ENCODE data around the gene CNTNAP2.

DNA sequence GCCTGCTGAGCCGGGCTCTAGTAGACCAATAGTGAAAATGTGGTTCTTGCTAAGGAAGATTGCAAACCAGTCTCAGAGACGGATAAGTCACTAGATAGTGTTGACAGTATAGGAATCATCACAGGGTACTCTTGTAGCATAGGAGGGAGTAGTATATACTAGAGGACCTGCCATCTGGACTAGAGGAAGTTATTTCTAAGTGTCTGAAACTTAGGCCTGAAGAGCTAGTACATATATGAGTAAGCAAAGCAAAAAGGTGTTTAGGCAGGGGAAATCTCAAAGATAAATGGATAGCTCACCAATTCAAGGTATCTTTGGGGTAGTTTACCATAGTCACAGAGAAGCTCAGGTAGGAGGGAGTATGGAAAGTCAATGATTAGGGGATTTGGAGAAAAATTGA is 428.1 kb downstream of the CNTNAP2 start:
- TF ChIP-seq, protein P1, sequence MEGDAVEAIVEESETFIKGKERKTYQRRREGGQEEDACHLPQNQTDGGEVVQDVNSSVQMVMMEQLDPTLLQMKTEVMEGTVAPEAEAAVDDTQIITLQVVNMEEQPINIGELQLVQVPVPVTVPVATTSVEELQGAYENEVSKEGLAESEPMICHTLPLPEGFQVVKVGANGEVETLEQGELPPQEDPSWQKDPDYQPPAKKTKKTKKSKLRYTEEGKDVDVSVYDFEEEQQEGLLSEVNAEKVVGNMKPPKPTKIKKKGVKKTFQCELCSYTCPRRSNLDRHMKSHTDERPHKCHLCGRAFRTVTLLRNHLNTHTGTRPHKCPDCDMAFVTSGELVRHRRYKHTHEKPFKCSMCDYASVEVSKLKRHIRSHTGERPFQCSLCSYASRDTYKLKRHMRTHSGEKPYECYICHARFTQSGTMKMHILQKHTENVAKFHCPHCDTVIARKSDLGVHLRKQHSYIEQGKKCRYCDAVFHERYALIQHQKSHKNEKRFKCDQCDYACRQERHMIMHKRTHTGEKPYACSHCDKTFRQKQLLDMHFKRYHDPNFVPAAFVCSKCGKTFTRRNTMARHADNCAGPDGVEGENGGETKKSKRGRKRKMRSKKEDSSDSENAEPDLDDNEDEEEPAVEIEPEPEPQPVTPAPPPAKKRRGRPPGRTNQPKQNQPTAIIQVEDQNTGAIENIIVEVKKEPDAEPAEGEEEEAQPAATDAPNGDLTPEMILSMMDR (IDR thresholded peaks at IDR 0.05), result no peak
- no peak for TF ChIP-seq POLR2A (IDR thresholded peaks at IDR 0.05)
